ENCODE data around the gene KCNJ15. TPM values are rescaled to one million over a fixed set of nuclear protein-coding genes. Genes with fewer than 3 reads are reported as not detected.

KCNJ15 gene
- total and polyA plus RNA-seq, 2 experiments from 2014 or later, result not detected

DNA sequence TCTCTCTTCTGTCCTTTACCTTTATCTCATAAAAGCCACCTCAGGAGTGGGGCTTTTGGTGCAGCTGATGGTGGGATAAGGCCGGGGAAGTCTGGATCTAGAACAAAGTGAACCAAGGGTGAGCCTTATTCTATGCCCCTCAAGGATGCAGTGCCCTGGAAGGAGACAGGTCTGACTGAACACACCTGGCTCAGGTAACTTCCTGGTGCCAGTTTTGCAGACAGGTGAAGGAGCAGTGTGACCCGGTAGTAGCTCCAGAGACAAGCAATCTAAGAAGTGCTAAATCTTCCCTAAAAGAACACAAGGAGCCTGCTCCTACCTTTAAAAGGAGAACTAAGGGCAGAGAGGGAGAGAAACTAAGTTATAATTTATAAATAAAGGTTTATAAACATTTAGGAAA, 2.9 kb downstream of the KCNJ15 start:
- Histone ChIP-seq H4K20me1 (replicated peaks; ENCODE audit: insufficient read depth) (no peaks in the 10 kb centered on the region), H3K79me2 (replicated peaks; ENCODE audit: insufficient read depth) (no peaks in the 10 kb centered on the region), H3K27me3 (ENCODE audit: insufficient read depth) (no peaks in the 10 kb centered on the region), H3F3A (replicated peaks; ENCODE audit: low read depth) (no peaks in the 10 kb centered on the region), H3K36me3 (ENCODE audit: insufficient read depth) (no peaks in the 10 kb centered on the region), H2AFZ (no peak overlapping the region), H3K9me2 (ENCODE audit: insufficient read depth) (peaks cover 4% of the 10 kb centered on the region; the same call in 1 of the 2 replicates), H3K4me3 (no peak overlapping the region), H3K4me1 (ENCODE audit: insufficient read depth) (no peaks in the 10 kb centered on the region), H3K4me2 (no peak overlapping the region), H3K27ac (ENCODE audit: low read depth) (no peak overlapping the region)
- Mint-ChIP-seq H3K36me3 (ENCODE audit: low read depth) (no peaks in the 10 kb centered on the region), H3K27ac (no peak overlapping the region), H3K27me3 (ENCODE audit: insufficient read depth, low read depth, poor library complexity) (peaks cover 4% of the 10 kb centered on the region), H3K4me3 (no peak overlapping the region), H3K9me3 (no peaks in the 10 kb centered on the region; the same call in 2 of the 3 replicates), H3K4me1 (peaks cover 5% of the 10 kb centered on the region; the same call in 2 of the 3 replicates)
- ATAC-seq, result no peak
- no peak for DNase-seq (ENCODE audit: low spot score)
- TF ChIP-seq ZNF462 (CRISPR knock-in tag; IDR thresholded peaks at IDR 0.05) (no peak), REST (IDR thresholded peaks at IDR 0.05; ENCODE audit: unreplicated experiment) (no peak), CTCF (conservative IDR thresholded peaks at IDR 0.05; ENCODE audit: low read depth in 2 of 2) (no peak), CREB1 (CRISPR knock-in tag; IDR thresholded peaks at IDR 0.05; ENCODE audit: low read depth) (no peak), ZNF331 (CRISPR knock-in tag; IDR thresholded peaks at IDR 0.05; ENCODE audit: low read depth) (no peak), ZNF114 (CRISPR knock-in tag; IDR thresholded peaks at IDR 0.05) (no peak), EZH2 (IDR thresholded peaks at IDR 0.05; ENCODE audit: low read depth, unreplicated experiment) (no peak), JUNB (IDR thresholded peaks at IDR 0.05; ENCODE audit: unreplicated experiment) (no peak), NANOG (IDR thresholded peaks at IDR 0.05; ENCODE audit: borderline replicate concordance) (no peak), STAT1 (IDR thresholded peaks at IDR 0.05; ENCODE audit: unreplicated experiment) (no peak), ETS1 (IDR thresholded peaks at IDR 0.05) (no peak), POLR2AphosphoS5 (IDR thresholded peaks at IDR 0.05; ENCODE audit: low read depth) (no peak), EZH2phosphoT487 (IDR thresholded peaks at IDR 0.05; ENCODE audit: unreplicated experiment) (no peak)

Measured in GM23338 (cell line).